GM12801 (cell line): Measurements from ENCODE around the gene RPS6KA5.

Experiments
- TF ChIP-seq, protein P1 (sequence below): IDR thresholded peaks from one replicate; pipeline ENCODE4 v1.5.1; 2011; ENCODE audit warnings: control low read depth; ENCODE audit not compliant: insufficient read length; ENCODE audit errors: extremely low read depth

The RPS6KA5 gene

DNA sequence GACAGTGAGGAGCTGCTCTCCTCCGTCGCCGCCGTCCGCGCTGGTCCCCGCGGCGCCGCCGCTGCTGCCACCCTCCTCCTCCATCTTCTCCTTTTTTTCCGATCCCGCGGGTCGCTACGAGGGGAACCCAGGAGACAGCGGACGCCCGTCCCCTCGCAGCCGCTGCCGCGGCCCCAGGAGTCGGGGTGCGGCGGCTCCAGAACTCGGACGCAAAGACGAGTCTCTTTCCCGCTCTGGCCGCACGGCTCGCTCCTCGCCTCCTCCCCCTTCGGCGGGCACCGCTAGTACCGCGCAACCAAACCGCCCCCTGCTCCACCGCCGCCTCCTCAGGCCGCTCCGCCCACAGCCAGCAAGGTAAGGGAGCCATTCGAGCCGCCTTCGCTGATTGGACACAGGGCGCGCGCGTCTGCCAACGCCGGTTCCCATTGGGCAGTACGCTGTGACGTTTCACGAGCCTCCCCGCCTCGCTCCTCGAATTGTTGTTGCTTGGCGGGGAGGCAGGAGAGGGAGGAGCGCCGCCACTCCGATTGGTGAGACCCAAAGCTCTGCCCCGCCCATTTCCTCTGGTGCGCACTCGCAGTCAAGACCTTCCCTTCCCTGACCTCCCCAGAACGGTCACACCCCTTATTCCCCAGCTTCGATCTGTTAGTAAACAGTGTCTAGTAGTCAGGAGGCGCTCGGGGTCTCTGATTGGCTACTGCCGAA lies at the start of gene RPS6KA5:
RPS6KA5 (minus strand) TSS at position 291 of the 705 bp plus-strand sequence; CDS start at position 84, 207 bp downstream.
- TF ChIP-seq, protein P1, sequence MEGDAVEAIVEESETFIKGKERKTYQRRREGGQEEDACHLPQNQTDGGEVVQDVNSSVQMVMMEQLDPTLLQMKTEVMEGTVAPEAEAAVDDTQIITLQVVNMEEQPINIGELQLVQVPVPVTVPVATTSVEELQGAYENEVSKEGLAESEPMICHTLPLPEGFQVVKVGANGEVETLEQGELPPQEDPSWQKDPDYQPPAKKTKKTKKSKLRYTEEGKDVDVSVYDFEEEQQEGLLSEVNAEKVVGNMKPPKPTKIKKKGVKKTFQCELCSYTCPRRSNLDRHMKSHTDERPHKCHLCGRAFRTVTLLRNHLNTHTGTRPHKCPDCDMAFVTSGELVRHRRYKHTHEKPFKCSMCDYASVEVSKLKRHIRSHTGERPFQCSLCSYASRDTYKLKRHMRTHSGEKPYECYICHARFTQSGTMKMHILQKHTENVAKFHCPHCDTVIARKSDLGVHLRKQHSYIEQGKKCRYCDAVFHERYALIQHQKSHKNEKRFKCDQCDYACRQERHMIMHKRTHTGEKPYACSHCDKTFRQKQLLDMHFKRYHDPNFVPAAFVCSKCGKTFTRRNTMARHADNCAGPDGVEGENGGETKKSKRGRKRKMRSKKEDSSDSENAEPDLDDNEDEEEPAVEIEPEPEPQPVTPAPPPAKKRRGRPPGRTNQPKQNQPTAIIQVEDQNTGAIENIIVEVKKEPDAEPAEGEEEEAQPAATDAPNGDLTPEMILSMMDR: no peak

- TF ChIP-seq, protein P1: no peak
These were observed 48.6 kb upstream of the RPS6KA5 start for GRCh38 chr14:91108941-91109611.

GRCh38 chr14:91103116-91103515 lies 42.7 kb upstream of the RPS6KA5 start:
- TF ChIP-seq, protein P1: no peak

DNA sequence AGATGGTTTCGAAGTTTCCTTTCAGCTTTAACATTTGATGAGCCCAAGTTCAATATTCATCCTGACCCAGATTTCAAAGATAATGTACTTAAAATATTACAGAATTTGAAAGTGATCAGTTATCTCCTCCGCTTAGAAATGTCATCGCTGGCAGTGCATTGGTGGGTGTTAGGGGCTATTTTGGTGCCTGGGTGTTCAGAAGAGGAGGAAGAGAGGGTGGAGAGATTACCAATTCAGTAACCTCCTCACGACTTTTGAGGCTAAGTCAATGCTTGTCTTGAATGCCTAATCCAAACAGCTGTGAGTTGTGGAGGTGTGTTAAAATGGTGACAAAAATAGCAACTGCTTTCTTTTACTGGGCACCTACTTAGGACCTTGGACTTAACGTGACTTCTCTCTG lies 39.7 kb upstream of the RPS6KA5 start:
- TF ChIP-seq, protein P1: no peak

- TF ChIP-seq, protein P1: no peak
These were observed 38.1 kb upstream of the RPS6KA5 start for GRCh38 chr14:91098591-91098990.

DNA sequence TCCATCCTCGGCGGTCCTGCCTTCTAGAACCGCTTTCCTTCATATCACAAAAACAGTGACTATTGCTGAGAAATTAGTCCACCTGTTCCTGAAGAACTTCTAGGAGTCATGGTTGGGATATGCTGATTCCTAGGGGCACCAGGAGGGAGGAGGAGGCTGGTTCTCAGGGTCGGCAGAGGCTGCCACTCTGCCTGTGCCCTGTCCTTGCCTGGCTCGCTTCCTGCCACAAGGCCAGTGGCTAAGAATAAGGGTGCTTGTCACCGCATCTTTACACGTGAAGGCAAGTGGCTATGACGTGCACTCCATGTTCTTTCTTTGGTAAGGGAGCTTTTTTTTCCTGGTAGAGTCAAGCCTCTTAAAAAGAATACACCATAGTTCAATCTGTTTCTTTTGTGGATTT lies 34.7 kb upstream of the RPS6KA5 start:
- TF ChIP-seq, protein P1: no peak

DNA sequence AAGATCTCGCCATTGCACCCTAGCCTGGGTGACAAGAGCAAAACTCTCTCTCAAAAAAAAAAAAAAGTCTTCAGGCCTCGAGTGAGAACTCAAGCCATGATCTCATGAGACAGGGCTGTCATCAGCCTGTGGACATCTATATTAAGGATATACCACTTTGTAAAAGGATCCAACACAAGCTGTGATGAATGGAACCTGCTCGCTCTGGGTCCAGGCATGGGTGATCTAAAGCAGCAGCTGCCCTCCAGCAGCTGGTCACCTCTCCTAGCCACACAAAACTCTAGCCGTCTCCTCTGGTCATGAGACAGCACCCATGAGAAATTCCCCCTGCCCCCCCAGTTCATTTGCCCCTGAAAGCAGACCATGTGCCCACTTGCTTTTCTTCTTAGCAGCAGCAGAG lies 34.3 kb upstream of the RPS6KA5 start:
- TF ChIP-seq, protein P1: no peak
